ENCODE results near the gene RGP1.

RGP1 gene

GRCh38 chr9:35771943-35772342, 22.9 kb downstream of the RGP1 start:
- no peak for DNase-seq

- DNase-seq, result peak; percentile 77 to 87 (median 84)
Measured at GRCh38 chr9:35774907-35775635, 26.0 kb downstream of the RGP1 start.

GRCh38 chr9:35776018-35776417, 26.9 kb downstream of the RGP1 start:
- DNase-seq, result peak in 1 of 4 experiments; percentile 36

- no peak for DNase-seq
Measured at GRCh38 chr9:35778496-35778895, 29.4 kb downstream of the RGP1 start.

GRCh38 chr9:35781066-35781465, 32.0 kb downstream of the RGP1 start:
- DNase-seq, result no peak

- no peak for DNase-seq
Measured at GRCh38 chr9:35783418-35783817, 34.3 kb downstream of the RGP1 start.

- no peak for DNase-seq
Measured at GRCh38 chr9:35789541-35789940, 40.5 kb downstream of the RGP1 start.

GRCh38 chr9:35790025-35790384, 40.9 kb downstream of the RGP1 start:
- no peak for DNase-seq

GRCh38 chr9:35790385-35791296, 41.6 kb downstream of the RGP1 start:
- DNase-seq, result peak; percentile 68 to 84 (median 75)

- DNase-seq, result peak in 2 of 4 experiments; percentile 40 to 59
Measured at GRCh38 chr9:35791297-35791921, 42.3 kb downstream of the RGP1 start, which contains the start of gene NPR2. NPR2 (plus strand) TSS chr9:35791591; CDS start chr9:35792409, 818 bp downstream.

GRCh38 chr9:35792024-35792813, 43.1 kb downstream of the RGP1 start:
- no peak for DNase-seq

- DNase-seq, result no peak
Measured at GRCh38 chr9:35792826-35793225, 43.7 kb downstream of the RGP1 start.

- no peak for DNase-seq
Measured at GRCh38 chr9:35793461-35793860, 44.4 kb downstream of the RGP1 start.

GRCh38 chr9:35795695-35796094, 46.6 kb downstream of the RGP1 start:
- no peak for DNase-seq

- no peak for DNase-seq
Measured at GRCh38 chr9:35797311-35798109, 48.4 kb downstream of the RGP1 start.

- DNase-seq, result peak in 3 of 4 experiments; percentile 27 to 46 (median 31)
Measured at GRCh38 chr9:35798658-35799374, 49.7 kb downstream of the RGP1 start.

GRCh38 chr9:35800530-35800929, 51.4 kb downstream of the RGP1 start:
- no peak for DNase-seq

GRCh38 chr9:35801328-35802128, 52.4 kb downstream of the RGP1 start:
- DNase-seq, result no peak

GRCh38 chr9:35806101-35806500, 57.0 kb downstream of the RGP1 start:
- DNase-seq, result no peak

Measured in suppressor macrophage (primary cell).